CD4-positive, alpha-beta T cell treated with Interleukin-6 at 100 ng/mL for 8 hours (primary cell): ENCODE results near the gene ARF1.

Experiments used
- DNase-seq: peaks from one replicate; pipeline ENCODE4 v3.0.0-alpha.2; 2020; ENCODE audit warnings: mixed read lengths, low spot score

ARF1 gene

DNA sequence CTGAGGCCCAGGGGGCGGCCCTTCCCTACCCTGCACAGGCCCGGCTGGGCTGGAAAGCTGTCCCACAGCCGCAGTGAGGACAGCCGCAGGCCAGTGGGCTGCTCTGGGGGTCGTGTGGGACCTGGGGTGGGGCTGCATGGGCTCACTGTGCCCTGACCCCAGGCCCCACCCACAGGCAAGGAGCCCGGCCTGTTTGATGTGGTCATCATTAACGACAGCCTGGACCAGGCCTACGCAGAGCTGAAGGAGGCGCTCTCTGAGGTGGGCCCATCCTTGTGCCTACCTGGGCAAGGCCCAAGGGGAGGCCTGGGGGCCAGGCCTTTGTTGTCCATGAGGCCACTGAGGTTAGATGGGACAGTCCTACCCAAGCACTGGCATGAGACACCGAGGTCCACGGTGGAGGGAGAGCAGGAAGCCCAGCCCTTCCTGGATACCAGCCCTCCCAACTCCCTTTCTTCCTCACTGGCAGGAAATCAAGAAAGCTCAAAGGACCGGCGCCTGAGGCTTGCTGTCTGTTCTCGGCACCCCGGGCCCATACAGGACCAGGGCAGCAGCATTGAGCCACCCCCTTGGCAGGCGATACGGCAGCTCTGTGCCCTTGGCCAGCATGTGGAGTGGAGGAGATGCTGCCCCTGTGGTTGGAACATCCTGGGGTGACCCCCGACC is 65.8 kb downstream of the ARF1 start:
- no peak for DNase-seq
